SK-N-SH (cell line): ENCODE measurements around the gene NCAM2. TPM values are rescaled to one million over a fixed set of nuclear protein-coding genes. Genes with fewer than 3 reads are reported as not detected.

Experiments used
- CTCF ChIA-PET: fragments of 300-600, 350-600 bp; formaldehyde crosslinking; extraction: SDS; loops from one replicate; lab custom pipeline; 2021; lab: Yijun Ruan, JAX
- POLR2A ChIA-PET: fragments of 350-600 bp; sonication (Branson Sonifier 250); formaldehyde crosslinking; extraction: SDS; loops from one replicate; lab custom pipeline; 2020; ENCODE audit warnings: antibody characterized with exemption, inconsistent platforms; lab: Yijun Ruan, JAX
- DNase-seq: peaks from one replicate; pipeline ENCODE4 v3.0.0; 2012
- H2AFZ ChIP-seq: fragments of 200-600 bp; sonication (generic); 2 replicates; pipeline ENCODE4 v1.8.1; 2016; ENCODE audit warnings: antibody characterized with exemption, mild to moderate bottlenecking, low read depth
- H3F3A ChIP-seq: fragments of 200-600 bp; sonication (generic); replicated peaks from 2 replicates; pipeline ENCODE3; 2016; ENCODE audit warnings: antibody characterized with exemption, mild to moderate bottlenecking; ENCODE audit not compliant: insufficient read depth
- H3K27ac ChIP-seq, 2 experiments: fragments of 200-500 bp in 1 of 2; fragments of 200-600 bp in 1 of 2; sonication (Bioruptor generic) in 1 of 2; sonication (generic), shearing (Covaris generic) in 1 of 2; 2 replicates each; pipeline versions ENCODE4 v1.5.1 to v1.6.1; 2014 to 2016; ENCODE audit warnings: low read depth in 2 of 2, inconsistent platforms in 1 of 2, low read length in 1 of 2, mild to moderate bottlenecking in 1 of 2, mixed read lengths in 1 of 2
- H3K27me3 ChIP-seq: fragments of 200-600 bp; sonication (generic), shearing (Covaris generic); 2 replicates; pipeline ENCODE4 v1.6.1; 2016; ENCODE audit warnings: mixed run types; ENCODE audit not compliant: insufficient read depth
- H3K36me3 ChIP-seq, 2 experiments: fragments of 200-500 bp in 1 of 2; fragments of 200-600 bp in 1 of 2; sonication (Bioruptor generic) in 1 of 2; sonication (generic) in 1 of 2; replicated peaks in 1 of 2; 2 replicates each; pipeline versions ENCODE3 to v1.5.1; 2014 to 2016; ENCODE audit warnings: low read length in 1 of 2, mild to moderate bottlenecking in 1 of 2; ENCODE audit not compliant: insufficient read depth in 2 of 2, control insufficient read depth in 1 of 2
- H3K4me1 ChIP-seq, 2 experiments: fragments of 200-500 bp in 1 of 2; fragments of 200-600 bp in 1 of 2; sonication (Bioruptor generic) in 1 of 2; sonication (generic), shearing (Covaris generic) in 1 of 2; 2 replicates each; pipeline versions ENCODE4 v1.5.1 to v1.6.1; 2014 to 2016; ENCODE audit warnings: low read depth in 1 of 2, low read length in 1 of 2, mixed run types in 1 of 2; ENCODE audit not compliant: insufficient read depth in 2 of 2, control insufficient read depth in 1 of 2
- H3K4me2 ChIP-seq: fragments of 200-600 bp; sonication (generic), shearing (Covaris generic); 2 replicates; pipeline ENCODE4 v1.6.1; 2017; ENCODE audit warnings: mixed run types
- H3K4me3 ChIP-seq, 2 experiments: fragments of 200-500 bp in 1 of 2; fragments of 200-600 bp in 1 of 2; sonication (Bioruptor generic) in 1 of 2; sonication (generic), shearing (Covaris generic) in 1 of 2; 2 replicates each; pipeline versions ENCODE4 v1.5.1 to v1.8.1; 2014 to 2016; ENCODE audit warnings: low read depth in 2 of 2, inconsistent platforms in 1 of 2, low read length in 1 of 2, mild to moderate bottlenecking in 1 of 2, mixed read lengths in 1 of 2, moderate library complexity in 1 of 2
- H3K79me2 ChIP-seq: fragments of 200-600 bp; sonication (generic); 2 replicates; pipeline ENCODE4 v1.8.1; 2017; ENCODE audit warnings: mild to moderate bottlenecking; ENCODE audit not compliant: insufficient read depth
- H3K9ac ChIP-seq: fragments of 200-600 bp; sonication (generic); 2 replicates; pipeline ENCODE4 v1.6.1; 2017; ENCODE audit warnings: mixed run types
- H3K9me2 ChIP-seq: fragments of 200-600 bp; sonication (generic); 2 replicates; pipeline ENCODE4 v1.6.1; 2017; ENCODE audit warnings: mixed run types
- H3K9me3 ChIP-seq: fragments of 200-600 bp; sonication (generic); 2 replicates; pipeline ENCODE4 v1.6.1; 2017; ENCODE audit warnings: mixed run types, mild to moderate bottlenecking, moderate library complexity
- H4K20me1 ChIP-seq: fragments of 200-600 bp; sonication (generic); 2 replicates; pipeline ENCODE4 v1.6.1; 2017; ENCODE audit warnings: mild to moderate bottlenecking, mixed run types; ENCODE audit not compliant: insufficient read depth
- EZH2phosphoT487 ChIP-seq: fragments of 200-600 bp; sonication (generic); IDR thresholded peaks from 2 replicates; pipeline ENCODE4 v1.6.1; 2017; ENCODE audit warnings: low read depth, mixed run types, mild to moderate bottlenecking, antibody characterized with exemption, moderate library complexity, borderline replicate concordance
- FOSL2 ChIP-seq: IDR thresholded peaks from 2 replicates; pipeline ENCODE4 v1.4.0; 2012; ENCODE audit warnings: low read depth, mild to moderate bottlenecking, moderate library complexity, borderline replicate concordance
- MAX ChIP-seq: IDR thresholded peaks from 2 replicates; pipeline ENCODE4 v1.4.0; 2012; ENCODE audit warnings: low read depth
- REST ChIP-seq: IDR thresholded peaks from 2 replicates; pipeline ENCODE4 v1.6.1; 2012; ENCODE audit warnings: mild to moderate bottlenecking, low read depth, low read length, moderate library complexity
- RFX5 ChIP-seq: IDR thresholded peaks from 2 replicates; pipeline ENCODE4 v1.6.1; 2012; ENCODE audit warnings: mild to moderate bottlenecking, improper control_type of control experiment, low read length
- USF1 ChIP-seq: IDR thresholded peaks from 2 replicates; pipeline ENCODE4 v1.4.0; 2012; ENCODE audit warnings: low read depth, borderline replicate concordance
- WGBS: methylation state at CpG from one replicate; pipeline ENCODE4 v1.1.6; 2017; ENCODE audit warnings: low lambda C conversion rate; 5-methylcytosine and 5-hydroxymethylcytosine counted together
- polyA plus RNA-seq, 3 experiments: library from polyadenylated mRNA; depleted of rRNA; stranded (reverse); fragments of >200 nt; gene quantifications; 2 replicates each; pipeline ENCODE4 v1.2.3, GENCODE V29; 2012

NCAM2 gene
- polyA plus RNA-seq, 1 of the 3 experiments (the other 2 are of a cell fraction), result 2.1 TPM

DNA sequence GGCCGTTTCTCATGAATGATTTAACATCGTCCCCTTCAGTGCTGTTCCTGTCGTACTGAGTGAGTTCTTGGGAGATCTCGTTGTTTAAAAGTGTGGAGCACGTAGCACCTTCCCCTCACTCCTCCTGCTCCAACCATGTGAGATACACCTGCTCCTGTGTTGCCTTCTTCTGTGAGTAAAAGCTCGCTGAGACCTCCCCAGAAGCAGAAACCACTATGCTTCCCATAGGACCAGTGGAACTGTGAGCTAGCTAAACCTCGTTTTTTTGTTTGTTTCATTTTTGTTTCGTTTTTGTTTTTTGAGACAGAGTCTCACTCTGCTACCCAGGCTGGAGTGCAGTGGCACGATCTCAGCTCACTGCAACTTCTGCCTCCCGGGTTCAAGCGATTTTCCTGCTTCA is 198.6 kb downstream of the NCAM2 start:
- CTCF ChIA-PET, result interaction anchor here (0.7 kb wide), 1 partner anchor 19 kb away, joined by 3 read pairs; no protein-coding TSS in a partner anchor
- Histone ChIP-seq H3K4me3 (no peak overlapping the region), H3K9me2 (no peaks in the 10 kb centered on the region)

More for the DNA sequence above, 198.6 kb downstream of the NCAM2 start:
- POLR2A ChIA-PET, result no interaction called here
- 87% methylated on average over 11 of the region's 11 CpGs for WGBS
- no peak for DNase-seq
- no peaks in the 10 kb centered on the region for H3K27me3 ChIP-seq
- no peak overlapping the region for H3K27ac ChIP-seq
- H3K36me3 ChIP-seq, result no peaks in the 10 kb centered on the region
- H3K4me1 ChIP-seq, result peaks cover 0 to 23% of the 10 kb centered on the region in 2 experiments; a peak in 3 of 4 replicates
- H3F3A ChIP-seq, result peaks cover 20% of the 10 kb centered on the region
- H3K9ac ChIP-seq, result no peak overlapping the region
- H2AFZ ChIP-seq, result no peak overlapping the region
- H3K79me2 ChIP-seq, result no peaks in the 10 kb centered on the region
- H3K9me3 ChIP-seq, result no peaks in the 10 kb centered on the region
- TF ChIP-seq MAX (no peak), EZH2phosphoT487 (no peak), FOSL2 (no peak), REST (no peak), USF1 (no peak), RFX5 (no peak)
- no peak overlapping the region for H3K4me2 ChIP-seq
- H4K20me1 ChIP-seq, result no peaks in the 10 kb centered on the region
